Stimulated activated CD4-positive, alpha-beta T cell treated with anti-CD3 and anti-CD28 coated beads, Interleukin-12 subunit alpha, Interleukin-12 subunit beta, amount 100 ng/mL, for 48 hours (primary cell): ENCODE data around the gene C20orf202.

ENCODE experiments used
- DNase-seq, 3 donors: peaks; one replicate each; pipeline ENCODE4 v3.0.0-alpha.2; 2020; ENCODE audit warnings: low read depth in 2 of 3, low spot score in 1 of 3

Gene C20orf202

GRCh38 chr20:1202762-1203504, at the start of gene C20orf202:
TSS of gene C20orf202 (plus strand) at chr20:1203454. CDS start at chr20:1203586, 132 bp downstream.
- no peak for DNase-seq

GRCh38 chr20:1154226-1154625, 49.0 kb upstream of the C20orf202 start:
- DNase-seq, result no peak

DNA sequence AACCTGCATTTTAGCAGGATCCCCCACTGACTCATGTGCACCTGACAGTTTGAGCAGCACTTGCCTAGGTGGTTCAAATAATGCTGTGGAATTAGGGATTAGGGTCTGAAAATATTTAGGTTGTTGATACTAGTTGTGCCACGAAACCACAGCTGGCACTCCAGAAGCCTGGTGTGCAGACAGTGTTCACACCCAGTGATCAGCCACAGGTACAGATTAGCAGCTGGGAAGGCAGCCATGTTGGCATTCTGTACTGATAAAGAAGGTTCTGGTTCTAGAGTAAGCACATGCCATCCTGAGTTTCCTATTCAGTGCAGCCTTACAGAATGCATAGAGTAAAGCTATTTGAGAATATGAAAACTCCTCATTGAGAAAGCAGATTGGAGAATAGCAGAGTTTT, 48.6 kb upstream of the C20orf202 start:
- no peak for DNase-seq

GRCh38 chr20:1155342-1155741, 47.9 kb upstream of the C20orf202 start:
- no peak for DNase-seq

GRCh38 chr20:1160496-1160895, 42.8 kb upstream of the C20orf202 start:
- no peak for DNase-seq

DNA sequence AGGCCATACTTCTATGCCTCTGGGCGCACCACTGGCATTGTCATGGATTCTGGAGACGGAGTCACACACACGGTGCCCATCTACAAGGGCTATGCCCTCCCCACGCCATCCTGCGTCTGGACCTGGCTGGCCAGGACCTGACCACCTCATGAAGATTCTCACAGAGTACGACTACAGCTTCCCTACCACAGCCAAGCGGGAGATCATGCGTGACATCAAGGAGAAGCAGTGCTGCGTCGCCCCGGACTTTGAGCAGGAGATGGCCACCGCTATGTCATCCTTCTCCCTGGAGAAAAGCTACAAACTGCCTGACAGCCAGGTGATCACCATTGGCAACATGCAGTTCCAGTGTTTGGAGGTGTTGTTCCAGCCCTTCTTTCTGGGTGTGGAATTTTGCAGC, 42.3 kb upstream of the C20orf202 start:
- no peak for DNase-seq

GRCh38 chr20:1163105-1163504, 40.1 kb upstream of the C20orf202 start:
- DNase-seq, result no peak

- no peak for DNase-seq
These were observed 39.6 kb upstream of the C20orf202 start for GRCh38 chr20:1163653-1164052.

GRCh38 chr20:1164871-1165270, 38.4 kb upstream of the C20orf202 start:
- DNase-seq, result no peak

DNA sequence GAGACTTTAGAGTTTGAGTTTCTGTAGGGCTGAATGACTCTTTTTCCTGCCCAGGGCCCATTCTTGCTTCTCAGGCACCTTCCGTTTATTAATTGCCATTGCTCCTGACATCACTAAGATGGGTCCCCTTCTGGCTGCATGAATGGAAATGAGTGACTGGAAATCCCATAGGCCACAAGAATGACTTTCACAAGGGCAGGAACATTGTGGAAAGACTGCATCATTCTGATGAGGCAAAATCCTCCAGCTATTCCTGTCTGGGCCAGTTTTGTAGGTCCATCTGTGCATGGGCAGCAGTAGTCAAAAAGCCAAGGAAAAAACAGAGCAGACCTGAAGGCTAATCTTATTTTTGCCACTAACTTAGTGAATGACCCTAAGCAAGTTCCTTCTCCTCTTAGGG, 37.7 kb upstream of the C20orf202 start:
- no peak for DNase-seq

DNA sequence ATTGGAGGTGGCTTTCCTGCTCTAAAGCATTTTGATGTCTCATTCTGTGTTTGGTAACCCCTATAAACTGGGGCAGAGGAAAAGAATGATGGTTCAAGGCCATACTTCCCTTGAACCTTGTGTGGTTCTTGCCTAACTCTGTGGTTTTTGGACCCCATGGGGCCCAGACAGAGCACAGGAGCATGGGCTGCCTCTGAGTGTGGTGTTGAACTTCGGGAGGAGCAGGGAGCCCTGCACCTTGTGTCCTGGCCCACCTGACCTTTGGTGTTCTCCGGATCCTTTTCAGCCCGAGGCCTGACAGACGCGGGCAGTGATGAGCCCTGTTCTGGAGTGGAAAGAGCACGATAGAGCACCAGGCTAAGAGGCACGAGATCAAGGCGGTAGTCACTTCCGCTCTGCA, 37.3 kb upstream of the C20orf202 start:
- DNase-seq, result no peak

DNA sequence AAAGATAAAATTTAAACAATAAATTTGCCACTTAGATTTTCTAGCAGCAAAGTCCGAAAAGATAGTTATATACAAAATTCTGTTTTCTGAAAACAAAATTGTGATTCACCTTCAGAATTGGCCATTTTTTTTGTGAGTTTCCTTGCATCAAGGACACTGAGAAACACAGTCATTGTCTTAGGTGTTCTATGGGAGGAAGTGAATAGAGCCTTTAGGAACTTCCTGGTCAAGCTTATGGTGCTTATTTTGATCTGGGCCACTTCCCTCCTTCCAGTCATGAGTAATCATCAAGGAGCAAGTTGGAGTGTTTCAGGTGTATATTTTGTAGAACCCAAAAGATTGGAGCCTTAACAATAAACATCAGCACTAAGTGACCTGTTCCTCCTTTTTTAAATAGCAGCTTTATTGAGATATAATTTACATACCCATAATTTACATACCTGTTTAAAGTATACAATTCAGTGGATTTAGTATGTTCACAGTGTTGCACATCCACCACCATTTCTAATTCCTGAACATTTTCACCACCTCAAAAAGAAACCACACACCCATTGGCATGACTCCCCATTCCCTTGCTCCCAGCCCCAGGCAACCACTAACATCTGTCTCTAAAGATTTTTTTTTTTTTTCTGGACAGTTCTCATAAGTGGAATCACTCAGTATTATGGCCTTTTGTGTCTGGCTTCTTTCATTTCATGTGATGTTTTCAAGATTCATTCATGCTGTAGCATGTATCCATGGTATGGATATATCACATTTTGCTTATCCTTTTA, 36.1 kb upstream of the C20orf202 start:
- DNase-seq, result no peak

GRCh38 chr20:1169224-1169623, 34.0 kb upstream of the C20orf202 start:
- no peak for DNase-seq

- no peak for DNase-seq
These were observed 31.7 kb upstream of the C20orf202 start for GRCh38 chr20:1171461-1172093.

- DNase-seq, result no peak
These were observed 29.6 kb upstream of the C20orf202 start for GRCh38 chr20:1173698-1174097.

DNA sequence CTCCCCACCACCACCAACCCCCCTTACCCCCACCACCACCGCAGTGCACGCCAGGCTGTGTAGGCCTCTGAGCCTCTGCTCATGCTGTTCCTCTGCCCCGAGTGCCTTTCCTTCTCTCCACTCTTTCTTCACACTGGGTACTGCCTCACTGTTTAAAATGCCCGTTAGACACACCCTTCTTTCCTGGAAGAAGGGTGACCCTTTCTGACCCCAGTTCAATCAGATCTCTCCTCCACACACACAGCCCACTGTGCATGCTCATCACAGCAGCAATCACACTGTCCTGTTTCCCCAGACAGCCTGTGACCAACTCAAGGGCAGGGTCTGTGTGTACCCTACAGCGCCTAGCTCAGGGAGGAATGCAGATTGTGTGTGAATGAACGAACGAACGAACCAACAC, 28.5 kb upstream of the C20orf202 start:
- no peak for DNase-seq

GRCh38 chr20:1177680-1178079, 25.6 kb upstream of the C20orf202 start:
- no peak for DNase-seq

- DNase-seq, result no peak
These were observed 25.2 kb upstream of the C20orf202 start for GRCh38 chr20:1178103-1178502.

GRCh38 chr20:1178623-1179022, 24.6 kb upstream of the C20orf202 start:
- no peak for DNase-seq

DNA sequence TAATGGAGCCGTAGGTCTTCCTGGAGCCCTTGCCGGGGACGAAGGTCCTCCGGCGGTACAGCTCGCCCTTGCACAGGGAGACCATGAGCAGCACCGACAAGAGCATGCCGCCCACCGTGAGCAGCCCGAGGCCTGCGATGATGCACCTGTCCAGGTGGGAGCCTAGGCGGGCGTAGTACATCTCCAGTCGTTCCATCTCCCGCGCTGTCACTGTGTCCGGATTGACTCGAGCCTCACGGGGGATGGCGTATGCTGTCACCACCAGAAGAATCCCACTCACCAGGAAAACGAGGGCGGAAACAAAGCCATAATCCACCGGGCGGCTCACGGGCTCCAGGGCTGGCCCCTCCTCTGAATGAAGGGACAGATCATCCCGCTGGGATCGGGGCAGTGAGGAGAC, 22.3 kb upstream of the C20orf202 start:
- DNase-seq, result no peak

DNA sequence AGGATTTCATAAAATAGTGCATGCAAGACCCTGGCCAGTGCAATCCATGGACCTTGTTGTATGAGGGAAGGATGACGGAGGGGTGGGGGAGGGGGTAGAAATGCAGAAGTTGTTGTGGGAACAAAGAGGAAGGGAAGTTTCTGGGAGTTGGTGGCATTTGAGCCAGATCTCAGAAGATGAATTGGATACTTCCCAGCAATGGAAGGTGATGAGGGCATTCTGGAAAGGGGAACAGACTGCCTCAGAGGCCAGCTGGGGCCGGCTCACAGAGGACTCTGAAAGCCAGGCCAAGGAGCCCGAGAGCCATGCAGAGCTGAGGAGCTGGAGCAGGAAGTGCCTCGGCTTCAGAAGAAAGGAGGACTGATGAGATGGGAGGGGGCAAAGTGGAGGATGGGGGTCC, 21.1 kb upstream of the C20orf202 start:
- DNase-seq, result no peak

DNA sequence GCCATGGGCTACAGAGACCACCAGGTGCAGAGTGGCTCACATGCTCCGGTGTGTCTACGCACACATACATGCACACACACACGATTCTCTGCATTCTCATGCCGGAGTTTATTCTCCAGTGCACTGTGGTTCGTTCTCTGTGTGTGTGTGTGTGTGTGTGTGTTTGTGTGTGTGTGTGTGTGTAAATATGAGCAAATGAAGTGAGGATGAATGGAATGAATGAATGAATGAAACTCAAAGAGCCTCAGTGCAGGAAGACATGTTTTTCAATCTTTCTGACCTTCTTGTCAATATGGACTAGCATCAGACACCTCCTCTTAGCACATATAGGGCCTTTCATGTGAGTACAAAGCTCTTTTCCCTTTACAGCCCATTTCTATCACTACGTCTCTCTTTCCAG, 20.1 kb upstream of the C20orf202 start:
- no peak for DNase-seq
